Esophagus (tissue), 2 donors: ENCODE data around the gene ASL. TPM values are rescaled to one million over a fixed set of nuclear protein-coding genes. Genes with fewer than 3 reads are reported as not detected.
"Not testable (repeated sequence)": the region's sequence is repeated elsewhere in the genome, so short reads cannot be mapped to it uniquely, and the experiment has no call there.

ENCODE experiments used
- H3K27ac ChIP-seq, 2 donors: one replicate each; pipeline ENCODE4 v1.5.1; 2013; ENCODE audit warnings: low read depth in 2 of 2, mild to moderate bottlenecking in 2 of 2, inconsistent platforms in 1 of 2, low read length in 1 of 2, moderate library complexity in 1 of 2
- H3K27me3 ChIP-seq, 2 donors: one replicate each; pipeline ENCODE4 v1.6.1; 2013; ENCODE audit warnings: low read length in 2 of 2, control low read depth in 1 of 2, mild to moderate bottlenecking in 1 of 2; ENCODE audit not compliant: insufficient read depth in 2 of 2, control insufficient read depth in 1 of 2
- H3K36me3 ChIP-seq, 2 donors: one replicate each; pipeline ENCODE4 v1.6.1; 2013; ENCODE audit warnings: low read length in 1 of 2; ENCODE audit not compliant: control insufficient read depth in 2 of 2, insufficient read depth in 2 of 2
- H3K4me1 ChIP-seq, 2 donors: one replicate each; pipeline ENCODE4 v1.6.1; 2013; ENCODE audit warnings: low read length in 1 of 2; ENCODE audit not compliant: control insufficient read depth in 2 of 2, insufficient read depth in 2 of 2
- H3K4me3 ChIP-seq, 2 donors: one replicate each; pipeline ENCODE4 v1.5.1; 2013; ENCODE audit warnings: low read length in 2 of 2, mild to moderate bottlenecking in 2 of 2, low read depth in 1 of 2, moderate library complexity in 1 of 2
- H3K9me3 ChIP-seq, 2 donors: one replicate each; pipeline ENCODE4 v1.6.1; 2013; ENCODE audit warnings: mild to moderate bottlenecking in 2 of 2, low read depth in 1 of 2, low read length in 1 of 2, moderate library complexity in 1 of 2; ENCODE audit not compliant: control insufficient read depth in 2 of 2, insufficient read depth in 1 of 2
- WGBS, 2 donors: extraction: QIAGEN DNeasy Blood & Tissue Kit; methylation state at CpG; one replicate each; pipeline ENCODE4 v1.1.7; 2013; 5-methylcytosine and 5-hydroxymethylcytosine counted together
- polyA plus RNA-seq, 2 donors: library from polyadenylated mRNA; stranded (reverse); fragments of 200-250 nt; gene quantifications; one replicate each; pipeline ENCODE4 v1.2.3, GENCODE V29; 2013
- donor health status: healthy with polysubstance abuse.
- donor health status: Bipolar disorder and iron deficiency.

ASL gene
- polyA plus RNA-seq, 2 donors, result 25.8 to 31.6 TPM

- peaks cover 2 to 14% of the 10 kb centered on the region in 2 donors for H3K4me1 ChIP-seq
- H3K9me3 ChIP-seq, H3K36me3 ChIP-seq, H3K27ac ChIP-seq, H3K27me3 ChIP-seq, H3K4me3 ChIP-seq: not testable (repeated sequence)
- 90% methylated on average over 12 of the region's 12 CpGs for WGBS, 2 donors
Observed at GRCh38 chr7:66116680-66117420, 41.2 kb downstream of the ASL start.

GRCh38 chr7:66118603-66119002, 43.0 kb downstream of the ASL start:
- 40 to 43% methylated on average over 3 of the region's 3 CpGs for WGBS, 2 donors
- Histone ChIP-seq H3K4me1 (peaks cover 2 to 14% of the 10 kb centered on the region in 2 donors), H3K27ac (peak overlapping the region; percentile 72 to 74)

GRCh38 chr7:66119245-66119850, 43.7 kb downstream of the ASL start:
- WGBS, 2 donors, result 77 to 85% methylated on average over 4 of the region's 4 CpGs
- H3K9me3 ChIP-seq, result no peaks in the 10 kb centered on the region
- H3K36me3 ChIP-seq, result peaks cover 0 to 4% of the 10 kb centered on the region in 2 donors
- H3K4me1 ChIP-seq, result peaks cover 0 to 14% of the 10 kb centered on the region in 2 donors
- H3K27me3 ChIP-seq, result no peaks in the 10 kb centered on the region
- H3K27ac ChIP-seq, result peak overlapping the region; percentile 72 to 74
- H3K4me3 ChIP-seq, result no peak overlapping the region

More at GRCh38 chr7:66118603-66119002, 43.0 kb downstream of the ASL start:
- H3K9me3 ChIP-seq, result no peaks in the 10 kb centered on the region
- H3K4me3 ChIP-seq, result no peak overlapping the region
- no peaks in the 10 kb centered on the region for H3K27me3 ChIP-seq
- H3K36me3 ChIP-seq, result peaks cover 0 to 4% of the 10 kb centered on the region in 2 donors

- Histone ChIP-seq H3K9me3 (no peaks in the 10 kb centered on the region), H3K4me3 (no peak overlapping the region), H3K27me3 (no peaks in the 10 kb centered on the region), H3K36me3 (peaks cover 0 to 4% of the 10 kb centered on the region in 2 donors), H3K4me1 (peaks cover 0 to 8% of the 10 kb centered on the region in 2 donors), H3K27ac (peak overlapping the region in 1 of 2 donors; percentile 59)
- WGBS, 2 donors, result 83 to 86% methylated on average over 9 of the region's 9 CpGs
Observed at GRCh38 chr7:66123175-66123528, 47.5 kb downstream of the ASL start.

GRCh38 chr7:66124569-66124861, 48.9 kb downstream of the ASL start:
- H3K4me3 ChIP-seq, H3K27me3 ChIP-seq, H3K9me3 ChIP-seq, H3K36me3 ChIP-seq, H3K4me1 ChIP-seq, H3K27ac ChIP-seq: not testable (repeated sequence)
- WGBS, 2 donors, result 76 to 80% methylated on average over 5 of the region's 5 CpGs

GRCh38 chr7:66125052-66125694, 49.6 kb downstream of the ASL start:
- 39 to 43% methylated on average over 4 of the region's 4 CpGs for WGBS, 2 donors
- Histone ChIP-seq H3K36me3 (no peaks in the 10 kb centered on the region), H3K27ac (no peak overlapping the region), H3K4me3 (no peak overlapping the region), H3K4me1 (no peaks in the 10 kb centered on the region), H3K9me3 (no peaks in the 10 kb centered on the region), H3K27me3 (no peaks in the 10 kb centered on the region)

- not testable (repeated sequence) for H3K9me3 ChIP-seq, H3K27ac ChIP-seq, H3K4me1 ChIP-seq, H3K4me3 ChIP-seq, H3K27me3 ChIP-seq, H3K36me3 ChIP-seq
- WGBS, 2 donors, result 77 to 85% methylated on average over 6 of the region's 6 CpGs
Observed at GRCh38 chr7:66125781-66126352, 50.2 kb downstream of the ASL start.

GRCh38 chr7:66127172-66127571, 51.6 kb downstream of the ASL start:
- not testable (repeated sequence) for H3K9me3 ChIP-seq, H3K27ac ChIP-seq, H3K27me3 ChIP-seq, H3K4me1 ChIP-seq, H3K4me3 ChIP-seq, H3K36me3 ChIP-seq
- WGBS, 2 donors, result 63 to 65% methylated on average over 3 of the region's 3 CpGs

GRCh38 chr7:66138994-66139752, 63.6 kb downstream of the ASL start:
- no peak overlapping the region for H3K27ac ChIP-seq
- no peaks in the 10 kb centered on the region for H3K27me3 ChIP-seq
- H3K9me3 ChIP-seq, result no peaks in the 10 kb centered on the region
- H3K36me3 ChIP-seq, result peaks cover 7 to 16% of the 10 kb centered on the region in 2 donors
- no peak overlapping the region for H3K4me3 ChIP-seq
- peaks cover 3 to 7% of the 10 kb centered on the region in 2 donors for H3K4me1 ChIP-seq
- 76 to 79% methylated on average over 8 of the region's 8 CpGs for WGBS, 2 donors
